Hepatocyte (in vitro differentiated cells): ENCODE measurements around the gene SPPL2C.

ENCODE experiments used
- EZH2 ChIP-seq: fragments of 200-600 bp; sonication (generic); IDR thresholded peaks from 2 replicates; pipeline ENCODE4 v1.6.1; 2016; ENCODE audit warnings: antibody characterized with exemption, mild to moderate bottlenecking, borderline replicate concordance
- EZH2phosphoT487 ChIP-seq: fragments of 200-600 bp; sonication (generic); IDR thresholded peaks from one replicate; pipeline ENCODE4 v1.6.1; 2018; ENCODE audit warnings: antibody characterized with exemption, mild to moderate bottlenecking, low read depth, moderate library complexity; ENCODE audit not compliant: unreplicated experiment, severe bottlenecking
- TF ChIP-seq, protein P1 (sequence below): fragments of 200-600 bp; sonication (generic); IDR thresholded peaks from 2 replicates; pipeline ENCODE4 v1.5.1; 2016; ENCODE audit warnings: antibody characterized with exemption, mild to moderate bottlenecking; ENCODE audit not compliant: poor library complexity

DNA sequence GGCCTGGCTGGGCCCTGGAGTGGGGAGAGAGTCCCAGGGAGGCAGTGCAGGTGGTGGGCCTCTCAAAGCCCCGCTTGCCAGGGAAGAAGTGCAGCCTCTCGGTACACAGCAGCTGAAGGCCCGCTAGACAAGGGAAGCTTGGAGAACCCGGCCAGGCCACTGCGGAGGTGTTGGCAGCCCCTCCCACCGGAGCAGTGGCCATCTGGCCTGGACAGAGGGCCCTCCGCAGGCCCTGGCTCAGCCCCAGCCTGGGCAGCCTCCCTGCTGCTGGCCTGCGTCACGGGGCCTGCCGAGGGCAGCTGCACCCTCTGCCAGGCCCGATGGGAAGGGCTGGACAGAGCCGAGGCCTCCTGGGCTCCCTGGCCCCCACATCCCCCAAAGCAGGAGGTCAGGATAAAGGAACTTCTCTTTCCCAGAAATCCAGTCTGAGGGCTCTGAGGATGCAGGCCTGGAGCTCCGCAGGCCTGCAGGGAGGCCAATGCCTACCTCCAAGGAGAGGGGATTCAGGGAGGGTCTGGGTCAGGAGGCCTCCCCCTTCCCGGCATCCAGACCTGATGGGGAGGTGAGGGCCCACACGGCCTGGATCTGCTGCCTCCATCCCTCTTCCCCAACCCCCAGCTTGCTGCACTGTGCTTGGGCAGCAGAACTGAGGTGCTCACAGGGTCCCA lies 4.3 kb downstream of the SPPL2C start:
- TF ChIP-seq, protein P1, sequence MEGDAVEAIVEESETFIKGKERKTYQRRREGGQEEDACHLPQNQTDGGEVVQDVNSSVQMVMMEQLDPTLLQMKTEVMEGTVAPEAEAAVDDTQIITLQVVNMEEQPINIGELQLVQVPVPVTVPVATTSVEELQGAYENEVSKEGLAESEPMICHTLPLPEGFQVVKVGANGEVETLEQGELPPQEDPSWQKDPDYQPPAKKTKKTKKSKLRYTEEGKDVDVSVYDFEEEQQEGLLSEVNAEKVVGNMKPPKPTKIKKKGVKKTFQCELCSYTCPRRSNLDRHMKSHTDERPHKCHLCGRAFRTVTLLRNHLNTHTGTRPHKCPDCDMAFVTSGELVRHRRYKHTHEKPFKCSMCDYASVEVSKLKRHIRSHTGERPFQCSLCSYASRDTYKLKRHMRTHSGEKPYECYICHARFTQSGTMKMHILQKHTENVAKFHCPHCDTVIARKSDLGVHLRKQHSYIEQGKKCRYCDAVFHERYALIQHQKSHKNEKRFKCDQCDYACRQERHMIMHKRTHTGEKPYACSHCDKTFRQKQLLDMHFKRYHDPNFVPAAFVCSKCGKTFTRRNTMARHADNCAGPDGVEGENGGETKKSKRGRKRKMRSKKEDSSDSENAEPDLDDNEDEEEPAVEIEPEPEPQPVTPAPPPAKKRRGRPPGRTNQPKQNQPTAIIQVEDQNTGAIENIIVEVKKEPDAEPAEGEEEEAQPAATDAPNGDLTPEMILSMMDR: no peak
- TF ChIP-seq EZH2: no peak
- no peak for TF ChIP-seq EZH2phosphoT487
